ENCODE measurements around the gene C1orf232. TPM values are rescaled to one million over a fixed set of nuclear protein-coding genes. Genes with fewer than 3 reads are reported as not detected.

C1orf232 gene
- total RNA-seq, 1 experiment from 2014 or later = not detected

GRCh38 chr1:26153966-26154532 lies 14.7 kb downstream of the C1orf232 start:
- Histone ChIP-seq H3K79me1 (ENCODE audit: insufficient read depth, low read depth, low read length, poor library complexity, severe bottlenecking) (no peaks in the 10 kb centered on the region), H4K5ac (ENCODE audit: insufficient read length, low read depth, low read length) (no peak overlapping the region), H3K23me2 (ENCODE audit: insufficient read length, low read depth, low read length, poor library complexity, severe bottlenecking) (peaks cover 13% of the 10 kb centered on the region), H3K27me3 (ENCODE audit: insufficient read depth, low read length) (peaks cover 31% of the 10 kb centered on the region; the same call in 1 of the 2 replicates), H3K79me2 (ENCODE audit: insufficient read depth, low read length) (no peaks in the 10 kb centered on the region), H3K9me3 (ENCODE audit: control insufficient read depth, low read depth, low read length) (no peaks in the 10 kb centered on the region), H3K9ac (ENCODE audit: extremely low read depth, insufficient read length, low read length) (no peak overlapping the region), H4K20me1 (ENCODE audit: control insufficient read depth, insufficient read depth, insufficient read length) (no peaks in the 10 kb centered on the region), H3K14ac (ENCODE audit: insufficient read depth, low read length) (no peak overlapping the region), H3K23ac (ENCODE audit: insufficient read length, low read depth, low read length) (no peak overlapping the region), H4K91ac (ENCODE audit: insufficient read length, low read depth, low read length) (no peak overlapping the region), H4K8ac (replicated peaks; ENCODE audit: insufficient read length, low read depth, low read length) (no peak overlapping the region), H3K56ac (ENCODE audit: insufficient read length, low read depth, low read length) (no peak overlapping the region), H3K4me2 (ENCODE audit: insufficient read depth, insufficient read length, low read length) (no peak overlapping the region), H3K18ac (ENCODE audit: insufficient read length, low read depth, low read length) (no peak overlapping the region), H3K4ac (ENCODE audit: low read depth, low read length) (no peak overlapping the region), H2AFZ (ENCODE audit: low read length) (no peak overlapping the region), H2BK5ac (ENCODE audit: insufficient read length, low read length) (no peak overlapping the region), H2AK5ac (ENCODE audit: insufficient read length, low read length) (no peak overlapping the region), H3K4me1 (ENCODE audit: insufficient read depth, low read length) (peaks cover 10% of the 10 kb centered on the region; the same call in 1 of the 2 replicates), H2BK15ac (ENCODE audit: low read depth, low read length) (no peak overlapping the region), H3T11ph (ENCODE audit: low read length) (no peak overlapping the region), H2BK120ac (ENCODE audit: low read depth, low read length, poor library complexity, severe bottlenecking) (no peak overlapping the region), H2BK12ac (ENCODE audit: insufficient read length, low read depth, low read length) (no peak overlapping the region), H3K27ac (ENCODE audit: insufficient read length, low read depth, low read length) (no peak overlapping the region), H2BK20ac (ENCODE audit: low read depth, low read length, poor library complexity, severe bottlenecking) (no peak overlapping the region)
- no peak overlapping the region for H3K4me3 Mint-ChIP-seq
- no CpG with 5 or more reads among the region's 5 CpGs for WGBS (ENCODE audit: extremely low coverage, insufficient read length, low lambda C conversion rate)
- peaks cover 100% of the 10 kb centered on the region for H3K27me3 Mint-ChIP-seq (ENCODE audit: low read depth)
- no peak overlapping the region for H3K27ac Mint-ChIP-seq
- peaks cover 32 to 45% of the 10 kb centered on the region in 2 experiments for H3K4me1 Mint-ChIP-seq
- DNase-seq = no peak
- TF ChIP-seq CTCF (conservative IDR thresholded peaks at IDR 0.05) = no peak
- H3K36me3 Mint-ChIP-seq (ENCODE audit: insufficient read depth in 1 of 3, low read depth in 3 of 3) = no peaks in the 10 kb centered on the region
- H3K9me3 Mint-ChIP-seq = no peaks in the 10 kb centered on the region

Measured in H9 (cell line).